Stimulated activated CD8-positive, alpha-beta memory T cell treated with anti-CD3 and anti-CD28 coated beads, Interleukin-12 subunit alpha, Interleukin-12 subunit beta, amount 100 ng/mL, for 24 hours (primary cell): ENCODE results near the gene ZC3H11A.
"Not testable (repeated sequence)": the region's sequence is repeated elsewhere in the genome, so short reads cannot be mapped to it uniquely, and the experiment has no call there.

ENCODE experiments used
- DNase-seq: peaks from one replicate; pipeline ENCODE4 v3.0.0-alpha.2; 2020; ENCODE audit errors: extremely low read depth

Gene ZC3H11A

GRCh38 chr1:203795441-203796235 is at the start of gene ZC3H11A, which contains the start of gene ZBED6:
Gene ZC3H11A (plus strand): TSS chr1:203795623. CDS start chr1:203817071, 21,448 bp downstream.
Gene ZBED6 (plus strand): TSS chr1:203795623. CDS start chr1:203797523, 1,900 bp downstream.
- peak; percentile 98 for DNase-seq

GRCh38 chr1:203746281-203746680 is 49.1 kb upstream of the ZC3H11A start:
- DNase-seq, result no peak

- DNase-seq, result no peak
Observed at GRCh38 chr1:203751051-203751450, 44.4 kb upstream of the ZC3H11A start.

GRCh38 chr1:203751618-203752361 is 43.6 kb upstream of the ZC3H11A start:
- DNase-seq, result not testable (repeated sequence)

GRCh38 chr1:203754455-203754864 is 41.0 kb upstream of the ZC3H11A start:
- DNase-seq, result no peak

GRCh38 chr1:203756036-203756435 is 39.4 kb upstream of the ZC3H11A start:
- no peak for DNase-seq

GRCh38 chr1:203758749-203759148 is 36.7 kb upstream of the ZC3H11A start:
- not testable (repeated sequence) for DNase-seq

- no peak for DNase-seq
Observed at GRCh38 chr1:203760506-203760905, 34.9 kb upstream of the ZC3H11A start.

GRCh38 chr1:203761958-203762357 is 33.5 kb upstream of the ZC3H11A start:
- DNase-seq, result not testable (repeated sequence)

GRCh38 chr1:203763505-203763904 is 31.9 kb upstream of the ZC3H11A start:
- DNase-seq, result no peak

GRCh38 chr1:203764105-203765028 is 31.1 kb upstream of the ZC3H11A start:
- no peak for DNase-seq

GRCh38 chr1:203765029-203765837 is 30.2 kb upstream of the ZC3H11A start, which contains the start of gene LAX1:
Gene LAX1 (plus strand): TSS chr1:203765183. CDS start chr1:203765566, 383 bp downstream.
- DNase-seq, result peak; percentile 47

GRCh38 chr1:203768256-203768655 is 27.2 kb upstream of the ZC3H11A start:
- no peak for DNase-seq

- no peak for DNase-seq
Observed at GRCh38 chr1:203769505-203770343, 25.7 kb upstream of the ZC3H11A start.

- no peak for DNase-seq
Observed at GRCh38 chr1:203771901-203772301, 23.5 kb upstream of the ZC3H11A start.

- DNase-seq, result no peak
Observed at GRCh38 chr1:203772836-203773235, 22.6 kb upstream of the ZC3H11A start.

- DNase-seq, result no peak
Observed at GRCh38 chr1:203776636-203777035, 18.8 kb upstream of the ZC3H11A start.

- no peak for DNase-seq
Observed at GRCh38 chr1:203777596-203777995, 17.8 kb upstream of the ZC3H11A start.

- no peak for DNase-seq
Observed at GRCh38 chr1:203778146-203778545, 17.3 kb upstream of the ZC3H11A start.

- no peak for DNase-seq
Observed at GRCh38 chr1:203778789-203779188, 16.6 kb upstream of the ZC3H11A start.
